Epithelial cell of proximal tubule (primary cell): ENCODE results near the gene STX16. TPM values are rescaled to one million over a fixed set of nuclear protein-coding genes. Genes with fewer than 3 reads are reported as not detected.
"Not testable (repeated sequence)": the region's sequence is repeated elsewhere in the genome, so short reads cannot be mapped to it uniquely, and the experiment has no call there.

Source experiments
- DNase-seq: peaks from one replicate; pipeline ENCODE4 v3.0.0-alpha.2; 2011; ENCODE audit warnings: low read depth
- H3K4me3 ChIP-seq: 2 replicates; pipeline ENCODE4 v1.5.1; 2011; ENCODE audit warnings: low read depth, mild to moderate bottlenecking, low read length
- total RNA-seq: library from RNA; depleted of rRNA; stranded (reverse); fragments of >200 nt; gene quantifications from 2 replicates; pipeline ENCODE4 v1.2.3, GENCODE V29; 2015
- TF ChIP-seq, protein P1 (sequence below): conservative IDR thresholded peaks from 2 replicates; pipeline ENCODE4 v1.5.1; 2012; ENCODE audit warnings: low read depth, mild to moderate bottlenecking, low read length

STX16 gene
- total RNA-seq, 1 donor from 2014 or later, result 14.4 TPM

- no peak for DNase-seq
- TF ChIP-seq, protein P1, sequence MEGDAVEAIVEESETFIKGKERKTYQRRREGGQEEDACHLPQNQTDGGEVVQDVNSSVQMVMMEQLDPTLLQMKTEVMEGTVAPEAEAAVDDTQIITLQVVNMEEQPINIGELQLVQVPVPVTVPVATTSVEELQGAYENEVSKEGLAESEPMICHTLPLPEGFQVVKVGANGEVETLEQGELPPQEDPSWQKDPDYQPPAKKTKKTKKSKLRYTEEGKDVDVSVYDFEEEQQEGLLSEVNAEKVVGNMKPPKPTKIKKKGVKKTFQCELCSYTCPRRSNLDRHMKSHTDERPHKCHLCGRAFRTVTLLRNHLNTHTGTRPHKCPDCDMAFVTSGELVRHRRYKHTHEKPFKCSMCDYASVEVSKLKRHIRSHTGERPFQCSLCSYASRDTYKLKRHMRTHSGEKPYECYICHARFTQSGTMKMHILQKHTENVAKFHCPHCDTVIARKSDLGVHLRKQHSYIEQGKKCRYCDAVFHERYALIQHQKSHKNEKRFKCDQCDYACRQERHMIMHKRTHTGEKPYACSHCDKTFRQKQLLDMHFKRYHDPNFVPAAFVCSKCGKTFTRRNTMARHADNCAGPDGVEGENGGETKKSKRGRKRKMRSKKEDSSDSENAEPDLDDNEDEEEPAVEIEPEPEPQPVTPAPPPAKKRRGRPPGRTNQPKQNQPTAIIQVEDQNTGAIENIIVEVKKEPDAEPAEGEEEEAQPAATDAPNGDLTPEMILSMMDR, result no peak
- no peak overlapping the region for H3K4me3 ChIP-seq
These were observed 13.4 kb upstream of the STX16 start for GRCh38 chr20:58637466-58638213.

DNA sequence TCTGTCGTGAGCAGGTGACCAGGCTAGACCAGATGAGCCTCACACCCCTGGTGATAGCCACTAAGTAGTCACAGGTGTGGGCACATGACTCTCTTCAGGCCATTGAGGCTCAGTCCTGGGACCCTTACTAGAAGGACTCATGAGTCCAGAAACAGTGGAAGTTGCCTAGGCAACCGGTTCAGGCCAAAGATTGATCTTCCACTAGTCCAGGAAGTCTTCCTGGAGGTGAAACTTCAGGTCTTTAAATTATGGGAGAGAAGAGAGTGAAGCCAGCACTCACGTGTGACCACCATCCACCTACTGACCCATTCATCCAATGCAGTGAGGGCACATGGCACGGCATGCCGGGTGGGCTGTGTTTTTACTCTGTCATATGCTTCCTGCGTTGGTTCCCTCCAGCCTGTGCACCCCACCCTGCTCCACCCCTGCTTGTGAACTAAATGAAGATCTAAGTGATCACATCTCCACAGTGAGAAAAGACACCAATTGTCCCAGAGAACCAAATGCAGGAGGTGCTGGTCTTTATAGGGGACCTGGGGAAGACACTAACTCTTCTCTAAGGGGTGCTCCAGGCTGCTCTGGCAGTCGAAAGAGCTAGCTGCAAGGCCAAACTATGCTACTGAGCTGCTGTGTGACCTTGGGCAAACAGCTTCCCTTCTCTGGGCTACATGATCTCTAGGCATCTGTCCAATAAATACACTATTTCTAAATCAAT lies 12.5 kb upstream of the STX16 start:
- no peak for DNase-seq
- H3K4me3 ChIP-seq, result no peak overlapping the region
- TF ChIP-seq, protein P1, result no peak

- no peak overlapping the region for H3K4me3 ChIP-seq
- DNase-seq, result no peak
- TF ChIP-seq, protein P1, result no peak
These were observed 11.6 kb upstream of the STX16 start for GRCh38 chr20:58639182-58640146.

DNA sequence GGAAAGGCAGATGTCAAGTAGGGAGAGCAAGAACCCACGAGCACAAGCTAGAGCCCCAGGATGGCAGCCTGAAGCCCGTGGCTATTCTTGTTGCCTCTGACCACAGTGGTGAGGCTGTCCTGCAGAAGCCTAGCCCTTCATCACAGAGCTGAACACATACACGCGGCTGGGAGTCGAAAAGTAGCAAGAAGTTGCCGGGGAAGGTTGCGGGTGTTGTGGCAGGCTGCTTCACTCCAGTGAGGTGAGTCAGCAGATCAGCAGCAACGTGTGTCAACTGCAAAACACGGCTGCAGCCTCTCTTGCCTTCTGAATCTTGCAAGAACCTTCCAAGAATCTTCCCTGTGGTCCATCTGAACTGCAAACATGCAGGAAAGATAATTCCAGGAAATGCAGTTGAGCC lies 10.6 kb upstream of the STX16 start:
- TF ChIP-seq, protein P1, result no peak
- DNase-seq, result no peak
- H3K4me3 ChIP-seq, result no peak overlapping the region

DNA sequence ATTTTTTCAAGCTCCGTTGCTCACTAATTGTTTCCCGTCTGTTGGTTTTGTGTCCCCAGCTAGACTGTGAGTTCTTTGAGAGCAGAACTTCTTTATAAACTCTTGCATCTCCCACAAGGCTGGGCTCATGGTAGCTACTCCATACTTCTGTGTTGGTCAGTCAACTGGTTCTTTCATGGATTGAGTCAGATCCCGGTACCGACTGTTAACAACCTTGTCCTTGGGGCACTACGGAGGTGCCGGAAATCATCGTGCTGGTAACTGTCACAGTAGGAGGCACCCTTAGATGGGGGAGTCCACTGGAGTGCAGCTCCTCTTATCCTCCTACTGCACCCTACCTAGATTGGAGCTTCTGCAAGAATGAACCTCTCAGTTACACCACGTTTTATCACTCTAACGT lies 8.6 kb upstream of the STX16 start:
- TF ChIP-seq, protein P1, result no peak
- no peak overlapping the region for H3K4me3 ChIP-seq
- DNase-seq, result no peak

DNA sequence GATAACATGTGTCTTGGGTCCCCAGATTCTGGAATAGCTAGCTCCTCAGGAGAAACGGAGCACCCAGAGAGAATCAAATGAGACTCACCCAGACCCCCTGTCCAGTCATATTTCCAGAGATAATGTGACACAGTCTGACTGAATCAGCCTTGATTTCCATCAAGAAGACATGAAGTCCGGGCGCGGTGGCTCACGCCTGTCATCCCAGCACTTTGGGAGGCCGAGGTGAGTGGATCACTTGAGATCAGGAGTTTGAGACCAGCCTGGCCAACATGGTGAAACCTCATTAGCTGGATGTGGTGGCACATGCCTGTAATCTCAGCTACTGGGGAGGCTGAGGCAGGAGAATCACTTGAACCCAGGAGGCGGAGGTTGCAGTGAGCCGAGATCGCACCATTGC lies 8.2 kb upstream of the STX16 start:
- not testable (repeated sequence) for H3K4me3 ChIP-seq, DNase-seq

DNA sequence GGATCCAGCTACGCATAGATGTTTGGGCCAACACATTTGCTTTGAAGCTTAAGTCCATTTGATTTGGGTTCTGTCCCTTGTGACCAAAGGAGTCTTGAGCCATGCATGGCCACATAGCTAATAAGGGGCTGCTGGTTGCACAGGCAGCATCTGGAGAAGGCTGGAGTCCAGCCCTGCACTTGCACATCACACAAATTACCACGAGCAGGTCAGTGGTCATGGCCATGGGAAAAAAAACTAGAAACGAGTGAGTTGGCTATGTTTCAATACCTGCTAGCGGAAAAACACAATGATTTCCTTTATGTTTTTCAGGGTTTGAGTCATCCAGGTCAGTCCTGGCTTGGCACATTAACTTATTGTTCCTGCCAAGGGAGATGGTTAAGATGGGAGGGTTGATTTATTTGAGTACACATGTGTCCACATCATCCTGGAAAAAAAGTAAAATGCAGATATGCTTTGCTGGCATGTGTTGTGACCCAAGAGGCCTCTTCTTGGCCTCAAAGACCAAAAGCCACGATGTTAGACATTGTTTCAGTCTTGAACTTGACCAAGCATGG lies 5.6 kb upstream of the STX16 start:
- DNase-seq, result peak; percentile 81
- TF ChIP-seq, protein P1, result no peak
- no peak overlapping the region for H3K4me3 ChIP-seq
